HEK293 (cell line): ENCODE results near the gene TTLL1.
A peak's percentile ranks its signal among the peaks of the same experiment; 100 is the strongest.

ENCODE experiments used
- CTCF ChIA-PET: fragments of 350-600 bp; formaldehyde crosslinking; extraction: SDS; loops from one replicate; lab custom pipeline; 2021; ENCODE audit warnings: antibody characterized with exemption; lab: Yijun Ruan, JAX
- POLR2A ChIA-PET: fragments of 300-600 bp; formaldehyde crosslinking; extraction: SDS; loops from one replicate; lab custom pipeline; 2020; ENCODE audit warnings: antibody characterized with exemption, inconsistent platforms; lab: Yijun Ruan, JAX
- H3K27ac ChIP-seq: fragments of 200-500 bp; sonication (Bioruptor generic); 2 replicates; pipeline ENCODE4 v1.5.1; 2014; ENCODE audit warnings: low read depth, low read length, control low read depth, inconsistent platforms; ENCODE audit errors: extremely low read depth
- H3K36me3 ChIP-seq, 2 experiments: fragments of 200-500 bp in 1 of 2; sonication (Bioruptor generic) in 1 of 2; 1 replicate in 1 of 2; 2 replicates in 1 of 2; pipeline ENCODE4 v1.5.1; 2014 to 2017; ENCODE audit warnings: inconsistent platforms in 2 of 2, low read length in 2 of 2; ENCODE audit not compliant: control insufficient read depth in 2 of 2, insufficient read depth in 1 of 2
- H3K4me1 ChIP-seq: fragments of 200-500 bp; sonication (Bioruptor generic); 2 replicates; pipeline ENCODE4 v1.5.1; 2014; ENCODE audit warnings: mild to moderate bottlenecking, low read length, inconsistent platforms; ENCODE audit not compliant: control insufficient read depth, insufficient read depth
- H3K4me3 ChIP-seq: 2 replicates; pipeline ENCODE4 v1.5.1; 2011; ENCODE audit warnings: low read depth, mild to moderate bottlenecking, control low read depth, low read length, moderate library complexity
- H3K9me3 ChIP-seq: fragments of 200-500 bp; sonication (Bioruptor generic); 2 replicates; pipeline ENCODE4 v1.5.1; 2014; ENCODE audit warnings: low read depth, low read length, inconsistent platforms; ENCODE audit not compliant: control insufficient read depth, insufficient read depth
- GFI1B ChIP-seq: fragments of 450-650 bp; formaldehyde crosslinking; IDR thresholded peaks from 2 replicates; pipeline ENCODE4 v1.5.1; 2016; ENCODE audit warnings: missing biosample characterization, missing genetic modification characterization
- GLI4 ChIP-seq: fragments of 450-650 bp; formaldehyde crosslinking; IDR thresholded peaks from 2 replicates; pipeline ENCODE4 v1.5.1; 2016; ENCODE audit warnings: missing biosample characterization, missing genetic modification characterization
- KLF16 ChIP-seq: fragments of 450-650 bp; formaldehyde crosslinking; IDR thresholded peaks from 2 replicates; pipeline ENCODE4 v1.5.1; 2017; ENCODE audit warnings: missing biosample characterization, missing genetic modification characterization
- SETDB1 ChIP-seq: IDR thresholded peaks from one replicate; pipeline ENCODE4 v1.6.1; 2017; ENCODE audit warnings: mild to moderate bottlenecking, low read length, moderate library complexity, mixed read lengths; ENCODE audit not compliant: insufficient read length
- ZBTB20 ChIP-seq: fragments of 450-650 bp; formaldehyde crosslinking; IDR thresholded peaks from 2 replicates; pipeline ENCODE4 v1.5.1; 2016; ENCODE audit warnings: missing biosample characterization, missing genetic modification characterization
- ZFP37 ChIP-seq: fragments of 450-650 bp; formaldehyde crosslinking; IDR thresholded peaks from 2 replicates; pipeline ENCODE4 v1.5.1; 2016; ENCODE audit warnings: missing biosample characterization, missing genetic modification characterization
- ZFP69B ChIP-seq: fragments of 450-650 bp; formaldehyde crosslinking; IDR thresholded peaks from 2 replicates; pipeline ENCODE4 v1.5.1; 2016; ENCODE audit warnings: missing biosample characterization, missing genetic modification characterization
- ZIC2 ChIP-seq: fragments of 450-650 bp; formaldehyde crosslinking; IDR thresholded peaks from 2 replicates; pipeline ENCODE4 v1.5.1; 2016; ENCODE audit warnings: missing biosample characterization, missing genetic modification characterization
- ZNF174 ChIP-seq: fragments of 450-650 bp; formaldehyde crosslinking; IDR thresholded peaks from 2 replicates; pipeline ENCODE4 v1.5.0; 2017; ENCODE audit warnings: missing biosample characterization, mild to moderate bottlenecking, missing genetic modification characterization
- ZNF341 ChIP-seq: fragments of 450-650 bp; formaldehyde crosslinking; IDR thresholded peaks from 2 replicates; pipeline ENCODE4; 2016; ENCODE audit warnings: low read depth, missing biosample characterization, missing genetic modification characterization
- ZNF423 ChIP-seq: fragments of 450-650 bp; formaldehyde crosslinking; IDR thresholded peaks from 2 replicates; pipeline ENCODE4 v1.5.1; 2016; ENCODE audit warnings: missing biosample characterization, missing genetic modification characterization
- ZNF561 ChIP-seq: fragments of 450-650 bp; IDR thresholded peaks from 2 replicates; pipeline ENCODE4 v1.5.1; 2018; ENCODE audit warnings: missing biosample characterization, missing genetic modification characterization, borderline replicate concordance
- ZNF600 ChIP-seq: fragments of 450-650 bp; formaldehyde crosslinking; IDR thresholded peaks from 2 replicates; pipeline ENCODE4 v1.5.1; 2016; ENCODE audit warnings: missing biosample characterization, missing genetic modification characterization
- ZNF670 ChIP-seq: fragments of 450-650 bp; formaldehyde crosslinking; IDR thresholded peaks from 2 replicates; pipeline ENCODE4 v1.5.1; 2016; ENCODE audit warnings: missing biosample characterization, missing genetic modification characterization, low read depth
- ZNF843 ChIP-seq: fragments of 450-650 bp; formaldehyde crosslinking; IDR thresholded peaks from 2 replicates; pipeline ENCODE4 v1.5.1; 2016; ENCODE audit warnings: missing biosample characterization, missing genetic modification characterization
- ZSCAN16 ChIP-seq: fragments of 450-650 bp; formaldehyde crosslinking; IDR thresholded peaks from 2 replicates; pipeline ENCODE4 v1.5.1; 2016; ENCODE audit warnings: missing biosample characterization, missing genetic modification characterization
- ZSCAN30 ChIP-seq: fragments of 450-650 bp; IDR thresholded peaks from 2 replicates; pipeline ENCODE4 v1.5.1; 2018; ENCODE audit warnings: missing biosample characterization, mild to moderate bottlenecking, missing genetic modification characterization, moderate library complexity
- TF ChIP-seq, protein P1 (sequence below): fragments of 450-650 bp; formaldehyde crosslinking; IDR thresholded peaks from 2 replicates; pipeline ENCODE4 v1.5.1; 2016; ENCODE audit warnings: missing biosample characterization, missing genetic modification characterization, borderline replicate concordance
- TF ChIP-seq, protein P2 (sequence below): sonication (generic); formaldehyde crosslinking; IDR thresholded peaks from 2 replicates; pipeline ENCODE4 v1.8.1; 2022; ENCODE audit warnings: mild to moderate bottlenecking, moderate library complexity, missing genetic modification reagents
- TF ChIP-seq, protein P3 (sequence below): fragments of 450-650 bp; formaldehyde crosslinking; IDR thresholded peaks from 2 replicates; pipeline ENCODE4 v1.5.1; 2016; ENCODE audit warnings: missing biosample characterization, missing genetic modification characterization

The TTLL1 gene

DNA sequence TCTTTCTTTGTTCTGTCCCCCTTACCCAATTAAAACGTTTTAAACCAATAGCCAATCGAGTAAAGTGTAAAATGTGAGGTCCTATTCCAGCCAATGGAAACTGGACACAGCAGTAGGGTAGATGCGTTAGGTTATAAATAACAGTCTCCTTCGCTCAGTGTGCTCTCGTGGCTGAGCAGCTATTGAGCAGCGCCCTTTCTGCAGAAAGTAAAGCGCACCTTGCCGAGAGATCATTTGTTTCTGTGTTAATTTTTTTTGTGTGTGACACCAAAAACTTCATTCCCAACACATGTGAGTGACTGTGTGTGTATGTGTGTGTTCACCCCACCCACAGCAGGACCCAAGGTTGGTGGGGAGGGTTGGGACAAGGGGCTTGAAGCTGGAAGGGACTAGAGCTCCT is 7.2 kb upstream of the TTLL1 start (continued):
- TF ChIP-seq, protein P1, sequence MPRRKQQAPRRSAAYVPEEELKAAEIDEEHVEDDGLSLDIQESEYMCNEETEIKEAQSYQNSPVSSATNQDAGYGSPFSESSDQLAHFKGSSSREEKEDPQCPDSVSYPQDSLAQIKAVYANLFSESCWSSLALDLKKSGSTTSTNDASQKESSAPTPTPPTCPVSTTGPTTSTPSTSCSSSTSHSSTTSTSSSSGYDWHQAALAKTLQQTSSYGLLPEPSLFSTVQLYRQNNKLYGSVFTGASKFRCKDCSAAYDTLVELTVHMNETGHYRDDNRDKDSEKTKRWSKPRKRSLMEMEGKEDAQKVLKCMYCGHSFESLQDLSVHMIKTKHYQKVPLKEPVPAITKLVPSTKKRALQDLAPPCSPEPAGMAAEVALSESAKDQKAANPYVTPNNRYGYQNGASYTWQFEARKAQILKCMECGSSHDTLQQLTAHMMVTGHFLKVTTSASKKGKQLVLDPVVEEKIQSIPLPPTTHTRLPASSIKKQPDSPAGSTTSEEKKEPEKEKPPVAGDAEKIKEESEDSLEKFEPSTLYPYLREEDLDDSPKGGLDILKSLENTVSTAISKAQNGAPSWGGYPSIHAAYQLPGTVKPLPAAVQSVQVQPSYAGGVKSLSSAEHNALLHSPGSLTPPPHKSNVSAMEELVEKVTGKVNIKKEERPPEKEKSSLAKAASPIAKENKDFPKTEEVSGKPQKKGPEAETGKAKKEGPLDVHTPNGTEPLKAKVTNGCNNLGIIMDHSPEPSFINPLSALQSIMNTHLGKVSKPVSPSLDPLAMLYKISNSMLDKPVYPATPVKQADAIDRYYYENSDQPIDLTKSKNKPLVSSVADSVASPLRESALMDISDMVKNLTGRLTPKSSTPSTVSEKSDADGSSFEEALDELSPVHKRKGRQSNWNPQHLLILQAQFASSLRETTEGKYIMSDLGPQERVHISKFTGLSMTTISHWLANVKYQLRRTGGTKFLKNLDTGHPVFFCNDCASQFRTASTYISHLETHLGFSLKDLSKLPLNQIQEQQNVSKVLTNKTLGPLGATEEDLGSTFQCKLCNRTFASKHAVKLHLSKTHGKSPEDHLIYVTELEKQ (tag by site-specific recombination): no peak
- TF ChIP-seq ZNF561 (tag by site-specific recombination) (peak; percentile 77; the same call in 1 of the 2 replicates), GFI1B (no peak), ZSCAN16 (tag by site-specific recombination) (no peak), SETDB1 (peak; percentile 99)

DNA sequence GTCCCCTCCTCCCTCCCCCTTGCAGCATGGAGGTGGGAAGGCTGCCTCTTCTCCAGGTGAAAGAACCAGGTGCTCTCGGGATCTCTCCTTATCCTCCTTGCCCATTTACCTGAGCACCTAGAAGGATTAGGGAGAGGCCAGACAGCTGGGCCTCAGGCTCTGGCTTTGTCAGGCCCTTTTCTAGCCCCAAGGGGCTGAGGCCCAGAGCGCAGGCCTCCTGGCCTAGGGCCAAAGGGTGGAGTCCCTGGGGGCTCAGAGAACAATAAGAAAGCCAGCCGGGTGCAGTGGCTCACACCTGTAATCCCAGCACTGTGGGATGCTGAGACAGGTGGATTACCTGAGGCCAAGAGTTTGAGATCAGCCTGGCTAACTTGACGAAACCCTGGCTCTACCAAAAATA is 5.4 kb upstream of the TTLL1 start:
- ChIA-PET CTCF (no interaction called here), POLR2A (interaction anchor here (0.7 kb wide), 1 partner anchor 41 kb away, joined by 6 read pairs; no protein-coding TSS in a partner anchor)
- TF ChIP-seq ZNF423 (no peak), ZNF670 (tag by site-specific recombination) (no peak), KLF16 (tag by site-specific recombination) (no peak), ZNF174 (tag by site-specific recombination) (no peak), ZBTB20 (tag by site-specific recombination) (no peak)
- no peaks in the 10 kb centered on the region for H3K36me3 ChIP-seq
- H3K4me1 ChIP-seq: no peaks in the 10 kb centered on the region
- no peaks in the 10 kb centered on the region for H3K9me3 ChIP-seq
- no peak overlapping the region for H3K27ac ChIP-seq
- H3K4me3 ChIP-seq: no peak overlapping the region

DNA sequence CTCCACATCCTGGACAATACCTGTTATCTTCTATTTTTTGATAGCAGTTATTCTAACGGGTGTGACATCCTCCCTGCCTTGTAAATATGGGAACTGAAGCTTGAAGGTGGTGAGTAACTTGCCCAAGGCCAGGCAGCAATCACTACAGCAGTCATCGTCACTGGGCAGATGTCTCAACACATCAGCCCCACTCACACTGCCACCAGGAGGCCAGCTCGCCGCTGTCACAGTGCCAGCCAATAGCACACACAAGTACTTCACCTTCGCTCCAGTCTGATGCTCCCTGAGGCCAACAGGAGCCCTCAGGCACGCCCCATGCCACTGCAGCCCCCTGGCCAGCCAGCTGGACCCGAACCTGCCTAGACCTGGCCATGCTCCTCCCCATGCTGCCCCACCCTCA is 4.9 kb upstream of the TTLL1 start:
- no peaks in the 10 kb centered on the region for H3K36me3 ChIP-seq
- no peaks in the 10 kb centered on the region for H3K4me1 ChIP-seq
- no peaks in the 10 kb centered on the region for H3K9me3 ChIP-seq
- CTCF ChIA-PET: no interaction called here
- POLR2A ChIA-PET: interaction anchor here (0.6 kb wide), 1 partner anchor 478 kb away, joined by 4 read pairs; no protein-coding TSS in a partner anchor
- H3K4me3 ChIP-seq: no peak overlapping the region
- TF ChIP-seq, protein P2, sequence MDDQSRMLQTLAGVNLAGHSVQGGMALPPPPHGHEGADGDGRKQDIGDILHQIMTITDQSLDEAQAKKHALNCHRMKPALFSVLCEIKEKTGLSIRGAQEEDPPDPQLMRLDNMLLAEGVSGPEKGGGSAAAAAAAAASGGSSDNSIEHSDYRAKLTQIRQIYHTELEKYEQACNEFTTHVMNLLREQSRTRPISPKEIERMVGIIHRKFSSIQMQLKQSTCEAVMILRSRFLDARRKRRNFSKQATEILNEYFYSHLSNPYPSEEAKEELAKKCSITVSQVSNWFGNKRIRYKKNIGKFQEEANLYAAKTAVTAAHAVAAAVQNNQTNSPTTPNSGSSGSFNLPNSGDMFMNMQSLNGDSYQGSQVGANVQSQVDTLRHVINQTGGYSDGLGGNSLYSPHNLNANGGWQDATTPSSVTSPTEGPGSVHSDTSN (CRISPR knock-in tag): no peak
- TF ChIP-seq ZNF843 (no peak), ZFP37 (tag by site-specific recombination) (no peak), ZIC2 (tag by site-specific recombination) (0 out of 2 replicates have a peak, but pooled peaks have one; percentile 6), GLI4 (tag by site-specific recombination) (no peak), ZNF600 (tag by site-specific recombination) (no peak), ZFP69B (no peak), ZSCAN30 (no peak), ZNF341 (tag by site-specific recombination) (no peak), ZSCAN16 (tag by site-specific recombination) (no peak)
- TF ChIP-seq, protein P3, sequence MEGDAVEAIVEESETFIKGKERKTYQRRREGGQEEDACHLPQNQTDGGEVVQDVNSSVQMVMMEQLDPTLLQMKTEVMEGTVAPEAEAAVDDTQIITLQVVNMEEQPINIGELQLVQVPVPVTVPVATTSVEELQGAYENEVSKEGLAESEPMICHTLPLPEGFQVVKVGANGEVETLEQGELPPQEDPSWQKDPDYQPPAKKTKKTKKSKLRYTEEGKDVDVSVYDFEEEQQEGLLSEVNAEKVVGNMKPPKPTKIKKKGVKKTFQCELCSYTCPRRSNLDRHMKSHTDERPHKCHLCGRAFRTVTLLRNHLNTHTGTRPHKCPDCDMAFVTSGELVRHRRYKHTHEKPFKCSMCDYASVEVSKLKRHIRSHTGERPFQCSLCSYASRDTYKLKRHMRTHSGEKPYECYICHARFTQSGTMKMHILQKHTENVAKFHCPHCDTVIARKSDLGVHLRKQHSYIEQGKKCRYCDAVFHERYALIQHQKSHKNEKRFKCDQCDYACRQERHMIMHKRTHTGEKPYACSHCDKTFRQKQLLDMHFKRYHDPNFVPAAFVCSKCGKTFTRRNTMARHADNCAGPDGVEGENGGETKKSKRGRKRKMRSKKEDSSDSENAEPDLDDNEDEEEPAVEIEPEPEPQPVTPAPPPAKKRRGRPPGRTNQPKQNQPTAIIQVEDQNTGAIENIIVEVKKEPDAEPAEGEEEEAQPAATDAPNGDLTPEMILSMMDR (tag by site-specific recombination): peak; percentile 54; the same call in 1 of the 2 replicates
- H3K27ac ChIP-seq: no peak overlapping the region
